Measurements from ENCODE around the gene FICD.

GRCh38 chr12:108564724-108565123 is 49.6 kb downstream of the FICD start:
- no peak for TF ChIP-seq CTCF (conservative IDR thresholded peaks at IDR 0.05)
- no peak for TF ChIP-seq ZFX (IDR thresholded peaks at IDR 0.05)

Measured in C4-2B (cell line).